SK-N-SH treated with all-trans-retinoic acid at 6 μM for 48 hours (cell line): Measurements from ENCODE around the gene ARIH2.

ENCODE experiments used
- ATAC-seq: fragments of 200-7000 bp; cut with Tn5 transposase; 3 replicates; pipeline ENCODE4 v1.9.1; 2020; ENCODE audit warnings: mild to moderate bottlenecking, moderate library complexity
- ARNTL ChIP-seq: fragments of 450-650 bp; formaldehyde crosslinking; IDR thresholded peaks from 2 replicates; pipeline ENCODE4 v1.5.0; 2020; ENCODE audit warnings: low read depth, mild to moderate bottlenecking, moderate library complexity, borderline replicate concordance
- BACH2 ChIP-seq: fragments of 250-450 bp; sonication (Bioruptor Pico); IDR thresholded peaks from 2 replicates; pipeline ENCODE4 v1.9.0; 2021; ENCODE audit warnings: mild to moderate bottlenecking, borderline replicate concordance
- CSDC2 ChIP-seq: fragments of 250-450 bp; sonication (Bioruptor Pico); IDR thresholded peaks from 2 replicates; pipeline ENCODE4 v1.5.0; 2020; ENCODE audit warnings: mild to moderate bottlenecking, moderate library complexity
- CSRNP3 ChIP-seq: fragments of 250-450 bp; sonication (Bioruptor Pico); IDR thresholded peaks from 2 replicates; pipeline ENCODE4 v1.5.1; 2021; ENCODE audit warnings: mild to moderate bottlenecking, moderate library complexity
- ESRRG ChIP-seq: fragments of 250-450 bp; sonication (Bioruptor Pico); IDR thresholded peaks from 2 replicates; pipeline ENCODE4 v1.6.1; 2021; ENCODE audit warnings: mild to moderate bottlenecking
- GLIS3 ChIP-seq: fragments of 250-450 bp; sonication (Bioruptor Pico); IDR thresholded peaks from 2 replicates; pipeline ENCODE4 v1.5.0; 2020; ENCODE audit warnings: mild to moderate bottlenecking, moderate library complexity
- ISL1 ChIP-seq: fragments of 250-450 bp; sonication (Bioruptor Pico); IDR thresholded peaks from 2 replicates; pipeline ENCODE4 v2.1.2; 2022; ENCODE audit warnings: mild to moderate bottlenecking, moderate library complexity
- OSR1 ChIP-seq: fragments of 250-450 bp; sonication (Bioruptor Pico); IDR thresholded peaks from 2 replicates; pipeline ENCODE4 v1.8.0; 2022; ENCODE audit warnings: moderate library complexity, mild to moderate bottlenecking, inconsistent platforms
- POU6F1 ChIP-seq: fragments of 250-450 bp; sonication (Bioruptor Pico); IDR thresholded peaks from 2 replicates; pipeline ENCODE4 v1.8.0; 2021; ENCODE audit warnings: low read depth, mild to moderate bottlenecking, moderate library complexity, borderline replicate concordance
- RARB ChIP-seq: fragments of 250-450 bp; sonication (Bioruptor Pico); IDR thresholded peaks from 2 replicates; pipeline ENCODE4 v1.8.0; 2021; ENCODE audit warnings: mild to moderate bottlenecking, moderate library complexity
- SNAI2 ChIP-seq: fragments of 250-450 bp; sonication (Bioruptor Pico); IDR thresholded peaks from 2 replicates; pipeline ENCODE4 v1.5.0; 2020; ENCODE audit warnings: mild to moderate bottlenecking, moderate library complexity
- TCF4 ChIP-seq: fragments of 250-450 bp; sonication (Bioruptor Pico); IDR thresholded peaks from 2 replicates; pipeline ENCODE4 v1.8.0; 2021; ENCODE audit warnings: mild to moderate bottlenecking, moderate library complexity, borderline replicate concordance
- TOX ChIP-seq: fragments of 250-450 bp; sonication (Bioruptor Pico); IDR thresholded peaks from 2 replicates; pipeline ENCODE4 v1.8.0; 2021; ENCODE audit warnings: mild to moderate bottlenecking, moderate library complexity, borderline replicate concordance
- ZC3H10 ChIP-seq: fragments of 250-450 bp; sonication (Bioruptor Pico); IDR thresholded peaks from 2 replicates; pipeline ENCODE4 v1.5.1; 2021; ENCODE audit warnings: mild to moderate bottlenecking, moderate library complexity
- ZFP3 ChIP-seq: fragments of 250-450 bp; sonication (Bioruptor Pico); IDR thresholded peaks from 2 replicates; pipeline ENCODE4 v1.5.0; 2020; ENCODE audit warnings: mild to moderate bottlenecking, moderate library complexity
- ZNF565 ChIP-seq: fragments of 450-650 bp; formaldehyde crosslinking; conservative IDR thresholded peaks from 2 replicates; pipeline ENCODE4 v1.5.0; 2020; ENCODE audit warnings: low read depth, mild to moderate bottlenecking, moderate library complexity
- ZNF70 ChIP-seq: fragments of 450-650 bp; formaldehyde crosslinking; IDR thresholded peaks from 2 replicates; pipeline ENCODE4 v1.5.0; 2020; ENCODE audit warnings: mild to moderate bottlenecking, moderate library complexity
- ZNF8 ChIP-seq: fragments of 450-650 bp; formaldehyde crosslinking; IDR thresholded peaks from 2 replicates; pipeline ENCODE4 v1.5.0; 2020; ENCODE audit warnings: mild to moderate bottlenecking, moderate library complexity
- TF ChIP-seq, protein P1 (sequence below): fragments of 250-450 bp; sonication (Bioruptor Pico); IDR thresholded peaks from 2 replicates; pipeline ENCODE4 v1.8.0; 2020; ENCODE audit warnings: mild to moderate bottlenecking, moderate library complexity, borderline replicate concordance
- TF ChIP-seq, protein P2 (sequence below): fragments of 250-450 bp; sonication (Bioruptor Pico); IDR thresholded peaks from 2 replicates; pipeline ENCODE4 v1.5.0; 2020; ENCODE audit warnings: mild to moderate bottlenecking, moderate library complexity
- TF ChIP-seq, protein P3 (sequence below): fragments of 250-450 bp; sonication (Bioruptor Pico); IDR thresholded peaks from 2 replicates; pipeline ENCODE4 v1.5.1; 2020; ENCODE audit warnings: low read depth, mild to moderate bottlenecking, moderate library complexity

The ARIH2 gene

GRCh38 chr3:49024449-49024848, 105.8 kb downstream of the ARIH2 start:
- TF ChIP-seq ESRRG (CRISPR knock-in tag), result no peak
- no peak for ATAC-seq

DNA sequence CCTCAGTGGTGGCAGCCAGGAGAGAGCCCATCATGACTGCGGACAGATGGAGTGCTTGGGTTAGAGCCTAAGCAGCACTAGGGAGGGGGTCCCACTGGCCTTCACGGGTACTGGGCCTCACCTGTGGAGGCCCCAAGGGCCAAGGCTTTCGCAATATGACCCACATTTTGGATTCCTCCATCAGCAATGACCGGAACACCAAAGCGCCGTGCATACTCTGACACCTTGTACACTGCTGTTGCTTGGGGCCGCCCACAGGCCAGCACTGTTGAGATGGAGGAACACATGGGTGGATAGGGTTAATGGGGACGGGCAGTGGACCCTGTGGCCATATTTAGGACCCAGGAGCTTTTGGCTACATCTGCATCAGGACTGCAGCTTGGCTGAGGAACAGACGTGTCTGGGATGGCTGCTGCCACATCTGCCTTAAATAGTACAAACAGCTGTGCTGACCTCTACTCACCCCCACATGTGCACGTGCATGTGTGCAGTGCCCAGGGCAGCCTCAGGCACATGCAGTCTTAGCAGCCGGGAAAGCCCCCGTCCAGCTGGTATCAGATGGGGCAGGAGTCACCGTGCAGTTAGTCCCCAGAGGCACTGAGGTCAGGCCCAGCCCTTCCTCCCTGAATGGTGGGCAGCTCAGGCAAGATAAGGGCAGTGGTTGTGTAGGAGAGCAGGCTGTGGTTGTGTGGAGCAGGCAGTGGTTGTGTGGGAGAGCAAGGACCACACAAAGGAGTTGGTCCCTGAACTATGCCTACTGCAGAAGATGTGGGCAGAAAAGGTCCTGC, 106.6 kb downstream of the ARIH2 start:
- no peak for ATAC-seq
- TF ChIP-seq POU6F1 (CRISPR knock-in tag) (no peak), ISL1 (CRISPR knock-in tag) (no peak), ZFP3 (CRISPR knock-in tag) (no peak), TCF4 (CRISPR knock-in tag) (no peak), RARB (CRISPR knock-in tag) (no peak), SNAI2 (CRISPR knock-in tag) (no peak), ZC3H10 (CRISPR knock-in tag) (no peak), ZNF8 (no peak), ARNTL (CRISPR knock-in tag) (no peak), CSRNP3 (no peak), ZNF70 (CRISPR knock-in tag) (no peak), TOX (CRISPR knock-in tag) (no peak)
- TF ChIP-seq, protein P1, sequence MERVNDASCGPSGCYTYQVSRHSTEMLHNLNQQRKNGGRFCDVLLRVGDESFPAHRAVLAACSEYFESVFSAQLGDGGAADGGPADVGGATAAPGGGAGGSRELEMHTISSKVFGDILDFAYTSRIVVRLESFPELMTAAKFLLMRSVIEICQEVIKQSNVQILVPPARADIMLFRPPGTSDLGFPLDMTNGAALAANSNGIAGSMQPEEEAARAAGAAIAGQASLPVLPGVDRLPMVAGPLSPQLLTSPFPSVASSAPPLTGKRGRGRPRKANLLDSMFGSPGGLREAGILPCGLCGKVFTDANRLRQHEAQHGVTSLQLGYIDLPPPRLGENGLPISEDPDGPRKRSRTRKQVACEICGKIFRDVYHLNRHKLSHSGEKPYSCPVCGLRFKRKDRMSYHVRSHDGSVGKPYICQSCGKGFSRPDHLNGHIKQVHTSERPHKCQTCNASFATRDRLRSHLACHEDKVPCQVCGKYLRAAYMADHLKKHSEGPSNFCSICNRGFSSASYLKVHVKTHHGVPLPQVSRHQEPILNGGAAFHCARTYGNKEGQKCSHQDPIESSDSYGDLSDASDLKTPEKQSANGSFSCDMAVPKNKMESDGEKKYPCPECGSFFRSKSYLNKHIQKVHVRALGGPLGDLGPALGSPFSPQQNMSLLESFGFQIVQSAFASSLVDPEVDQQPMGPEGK (CRISPR knock-in tag), result no peak
- TF ChIP-seq, protein P2, sequence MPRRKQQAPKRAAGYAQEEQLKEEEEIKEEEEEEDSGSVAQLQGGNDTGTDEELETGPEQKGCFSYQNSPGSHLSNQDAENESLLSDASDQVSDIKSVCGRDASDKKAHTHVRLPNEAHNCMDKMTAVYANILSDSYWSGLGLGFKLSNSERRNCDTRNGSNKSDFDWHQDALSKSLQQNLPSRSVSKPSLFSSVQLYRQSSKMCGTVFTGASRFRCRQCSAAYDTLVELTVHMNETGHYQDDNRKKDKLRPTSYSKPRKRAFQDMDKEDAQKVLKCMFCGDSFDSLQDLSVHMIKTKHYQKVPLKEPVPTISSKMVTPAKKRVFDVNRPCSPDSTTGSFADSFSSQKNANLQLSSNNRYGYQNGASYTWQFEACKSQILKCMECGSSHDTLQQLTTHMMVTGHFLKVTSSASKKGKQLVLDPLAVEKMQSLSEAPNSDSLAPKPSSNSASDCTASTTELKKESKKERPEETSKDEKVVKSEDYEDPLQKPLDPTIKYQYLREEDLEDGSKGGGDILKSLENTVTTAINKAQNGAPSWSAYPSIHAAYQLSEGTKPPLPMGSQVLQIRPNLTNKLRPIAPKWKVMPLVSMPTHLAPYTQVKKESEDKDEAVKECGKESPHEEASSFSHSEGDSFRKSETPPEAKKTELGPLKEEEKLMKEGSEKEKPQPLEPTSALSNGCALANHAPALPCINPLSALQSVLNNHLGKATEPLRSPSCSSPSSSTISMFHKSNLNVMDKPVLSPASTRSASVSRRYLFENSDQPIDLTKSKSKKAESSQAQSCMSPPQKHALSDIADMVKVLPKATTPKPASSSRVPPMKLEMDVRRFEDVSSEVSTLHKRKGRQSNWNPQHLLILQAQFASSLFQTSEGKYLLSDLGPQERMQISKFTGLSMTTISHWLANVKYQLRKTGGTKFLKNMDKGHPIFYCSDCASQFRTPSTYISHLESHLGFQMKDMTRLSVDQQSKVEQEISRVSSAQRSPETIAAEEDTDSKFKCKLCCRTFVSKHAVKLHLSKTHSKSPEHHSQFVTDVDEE, result no peak

GRCh38 chr3:49025793-49026520, 107.3 kb downstream of the ARIH2 start:
- ATAC-seq, result no peak
- no peak for TF ChIP-seq ARNTL (CRISPR knock-in tag)
- TF ChIP-seq ZNF565 (CRISPR knock-in tag), result no peak
- TF ChIP-seq GLIS3 (CRISPR knock-in tag), result no peak
- no peak for TF ChIP-seq ZFP3 (CRISPR knock-in tag)
- TF ChIP-seq ISL1 (CRISPR knock-in tag), result no peak
- no peak for TF ChIP-seq RARB (CRISPR knock-in tag)
- no peak for TF ChIP-seq ZNF8
- no peak for TF ChIP-seq BACH2
- no peak for TF ChIP-seq ZNF70 (CRISPR knock-in tag)
- no peak for TF ChIP-seq OSR1 (CRISPR knock-in tag)
- TF ChIP-seq SNAI2 (CRISPR knock-in tag), result no peak
- no peak for TF ChIP-seq CSDC2 (CRISPR knock-in tag)
- no peak for TF ChIP-seq POU6F1 (CRISPR knock-in tag)
- no peak for TF ChIP-seq TCF4 (CRISPR knock-in tag)
- TF ChIP-seq, protein P3, sequence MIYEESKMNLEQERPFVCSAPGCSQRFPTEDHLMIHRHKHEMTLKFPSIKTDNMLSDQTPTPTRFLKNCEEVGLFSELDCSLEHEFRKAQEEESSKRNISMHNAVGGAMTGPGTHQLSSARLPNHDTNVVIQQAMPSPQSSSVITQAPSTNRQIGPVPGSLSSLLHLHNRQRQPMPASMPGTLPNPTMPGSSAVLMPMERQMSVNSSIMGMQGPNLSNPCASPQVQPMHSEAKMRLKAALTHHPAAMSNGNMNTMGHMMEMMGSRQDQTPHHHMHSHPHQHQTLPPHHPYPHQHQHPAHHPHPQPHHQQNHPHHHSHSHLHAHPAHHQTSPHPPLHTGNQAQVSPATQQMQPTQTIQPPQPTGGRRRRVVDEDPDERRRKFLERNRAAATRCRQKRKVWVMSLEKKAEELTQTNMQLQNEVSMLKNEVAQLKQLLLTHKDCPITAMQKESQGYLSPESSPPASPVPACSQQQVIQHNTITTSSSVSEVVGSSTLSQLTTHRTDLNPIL (CRISPR knock-in tag), result no peak
- TF ChIP-seq, protein P2, result no peak
